HepG2 (cell line): ENCODE data around the gene HTR3C. TPM values are rescaled to one million over a fixed set of nuclear protein-coding genes. Genes with fewer than 3 reads are reported as not detected.
A peak's percentile ranks its signal among the peaks of the same experiment; 100 is the strongest.

Experiments used
- HNF1A ChIP-seq, 2 experiments: sonication (generic) in 1 of 2; formaldehyde crosslinking in 1 of 2; IDR thresholded peaks; 2 replicates each; pipeline versions ENCODE4 v1.4.0 to v1.6.1; 2016 to 2020; ENCODE audit warnings: borderline replicate concordance in 1 of 2, low read depth in 1 of 2, mild to moderate bottlenecking in 1 of 2, missing genetic modification reagents in 1 of 2
- KDM4B ChIP-seq: sonication (generic); formaldehyde crosslinking; IDR thresholded peaks from 2 replicates; pipeline ENCODE4 v1.4.0; 2020; ENCODE audit warnings: missing genetic modification reagents
- MATR3 ChIP-seq: sonication (generic); formaldehyde crosslinking; IDR thresholded peaks from 2 replicates; pipeline ENCODE4 v1.4.0; 2020; ENCODE audit warnings: missing genetic modification reagents
- NCOA5 ChIP-seq: sonication (generic); formaldehyde crosslinking; IDR thresholded peaks from 2 replicates; pipeline ENCODE4 v1.4.0; 2020; ENCODE audit warnings: missing genetic modification reagents
- RFX5 ChIP-seq: IDR thresholded peaks from 2 replicates; pipeline ENCODE4 v1.6.1; 2011; ENCODE audit warnings: low read depth, low read length, improper control_type of control experiment
- ZFP36L1 ChIP-seq: sonication (generic); formaldehyde crosslinking; IDR thresholded peaks from 2 replicates; pipeline ENCODE4 v1.8.0; 2022; ENCODE audit warnings: mild to moderate bottlenecking, missing genetic modification reagents, moderate library complexity
- ZNF143 ChIP-seq: sonication (generic); formaldehyde crosslinking; IDR thresholded peaks from 2 replicates; pipeline ENCODE4 v1.4.0; 2020; ENCODE audit warnings: missing genetic modification reagents
- ZNF280B ChIP-seq: sonication (generic); formaldehyde crosslinking; IDR thresholded peaks from 2 replicates; pipeline ENCODE4 v1.5.0; 2020; ENCODE audit warnings: missing genetic modification reagents, mild to moderate bottlenecking, borderline replicate concordance
- ZNF512 ChIP-seq: sonication (generic); formaldehyde crosslinking; IDR thresholded peaks from 2 replicates; pipeline ENCODE4 v1.4.0; 2020; ENCODE audit warnings: mild to moderate bottlenecking, missing genetic modification reagents
- ZNF614 ChIP-seq: IDR thresholded peaks from 2 replicates; pipeline ENCODE4 v1.6.1; 2018; ENCODE audit warnings: missing biosample characterization, missing genetic modification reagents, inconsistent platforms, borderline replicate concordance
- ZNF646 ChIP-seq: sonication (generic); formaldehyde crosslinking; IDR thresholded peaks from 2 replicates; pipeline ENCODE4 v1.9.0; 2021; ENCODE audit warnings: mild to moderate bottlenecking, missing genetic modification reagents
- ZNF713 ChIP-seq: sonication (generic); formaldehyde crosslinking; IDR thresholded peaks from 2 replicates; pipeline ENCODE4 v1.4.0; 2020; ENCODE audit warnings: mild to moderate bottlenecking, missing genetic modification reagents
- ZNF747 ChIP-seq: sonication (generic); formaldehyde crosslinking; IDR thresholded peaks from 2 replicates; pipeline ENCODE4 v1.8.1; 2023; ENCODE audit warnings: missing genetic modification reagents, mild to moderate bottlenecking, borderline replicate concordance
- ZNF766 ChIP-seq: sonication (generic); formaldehyde crosslinking; IDR thresholded peaks from 2 replicates; pipeline ENCODE4 v1.5.0; 2020; ENCODE audit warnings: missing genetic modification reagents, borderline replicate concordance
- polyA plus RNA-seq, 8 experiments: library from polyadenylated mRNA; depleted of rRNA in 3 of 8; stranded (reverse) in 7 of 8; unstranded in 1 of 8; fragments of >200 nt; fragmentation: Illumina TruSeq in 4 of 8; extraction: Trizol in 4 of 8; gene quantifications; 2 replicates each; pipeline versions ENCODE4 v1.2.1 to v1.2.3, GENCODE V29; 2011 to 2016; ENCODE audit warnings: low read depth in 4 of 8, missing spikeins in 1 of 8, mixed read lengths in 1 of 8; ENCODE audit not compliant: insufficient read depth in 1 of 8
- total RNA-seq, 5 experiments: library from RNA; depleted of rRNA; stranded (reverse); fragments of >200 nt; fragmentation: Illumina TruSeq; extraction: Trizol; gene quantifications; 2 replicates each; pipeline ENCODE4 v1.2.3, GENCODE V29; 2016; ENCODE audit warnings: low read depth in 1 of 5

HTR3C gene
- total and polyA plus RNA-seq, 2 of the 13 experiments (the other 11 are each of a cell fraction or from before 2014, with no cell fraction given), result not detected

DNA sequence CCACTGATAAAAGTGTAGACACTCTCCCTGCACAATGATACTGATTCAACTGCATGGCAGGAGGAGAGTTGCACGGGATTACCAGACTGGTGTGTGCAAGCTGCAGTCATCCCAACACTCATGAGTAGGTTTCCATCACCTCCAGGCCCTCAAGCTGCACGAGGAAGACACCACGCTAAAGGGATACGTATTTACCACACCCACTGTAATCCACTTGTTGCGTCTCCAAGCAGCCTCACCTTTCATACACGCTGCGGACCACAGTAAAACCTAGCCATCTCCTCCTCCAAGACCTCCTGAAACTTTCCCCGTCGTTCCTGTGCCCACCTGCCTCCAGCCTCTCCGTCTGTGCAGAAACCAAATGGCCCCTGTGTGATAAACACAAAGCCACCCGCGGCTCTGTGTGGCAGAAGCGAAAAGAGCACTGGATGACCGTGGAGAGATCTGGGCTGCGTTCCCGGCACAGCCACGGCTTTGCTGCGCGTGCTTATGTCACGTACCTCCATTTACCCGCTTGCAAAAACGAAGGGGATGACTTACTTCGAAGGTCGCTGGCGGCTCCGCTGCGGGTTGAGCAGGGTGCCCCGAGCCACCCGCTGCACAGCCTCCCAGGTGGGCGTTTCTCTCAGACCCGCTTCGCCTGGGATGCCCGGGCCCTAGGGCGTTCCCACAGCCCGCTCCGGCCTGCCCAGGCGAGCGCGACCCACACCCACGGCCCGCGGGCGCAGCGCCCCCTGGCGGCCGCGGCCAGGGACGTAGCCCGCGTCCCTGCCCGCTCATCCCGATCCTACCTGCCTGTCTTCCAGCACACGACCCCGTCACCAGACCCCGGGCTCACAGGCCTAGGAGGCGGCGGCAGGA is 35.8 kb upstream of the HTR3C start (continued):
- TF ChIP-seq HNF1A (IDR thresholded peaks at IDR 0.05; ENCODE audit: low read depth) (no peak), HNF1A (CRISPR knock-in tag; IDR thresholded peaks at IDR 0.05; ENCODE audit: borderline replicate concordance) (no peak), ZNF646 (no peak), ZNF747 (0 out of 2 replicates have a peak, but pooled peaks have one; percentile 2), ZNF280B (CRISPR knock-in tag) (no peak), MATR3 (CRISPR knock-in tag) (0 out of 2 replicates have a peak, but pooled peaks have one; percentile 18), KDM4B (CRISPR knock-in tag) (no peak), ZNF766 (CRISPR knock-in tag) (peak; percentile 59; the same call in 1 of the 2 replicates), ZNF512 (CRISPR knock-in tag) (no peak), RFX5 (no peak), ZNF713 (CRISPR knock-in tag) (no peak), ZFP36L1 (CRISPR knock-in tag) (no peak), ZNF614 (CRISPR knock-in tag) (no peak), ZNF143 (CRISPR knock-in tag) (no peak), NCOA5 (no peak)
